SK-N-SH treated with all-trans-retinoic acid at 6 μM for 48 hours (cell line): ENCODE measurements around the gene IKZF2.

Source experiments
- ARNTL ChIP-seq: fragments of 450-650 bp; formaldehyde crosslinking; IDR thresholded peaks from 2 replicates; pipeline ENCODE4 v1.5.0; 2020; ENCODE audit warnings: low read depth, mild to moderate bottlenecking, moderate library complexity, borderline replicate concordance
- CREB5 ChIP-seq: fragments of 250-450 bp; sonication (Bioruptor Pico); IDR thresholded peaks from 2 replicates; pipeline ENCODE4 v1.5.1; 2020; ENCODE audit warnings: low read depth, mild to moderate bottlenecking, moderate library complexity
- GLIS3 ChIP-seq: fragments of 250-450 bp; sonication (Bioruptor Pico); IDR thresholded peaks from 2 replicates; pipeline ENCODE4 v1.5.0; 2020; ENCODE audit warnings: mild to moderate bottlenecking, moderate library complexity
- PATZ1 ChIP-seq: fragments of 250-450 bp; sonication (Bioruptor Pico); IDR thresholded peaks from 2 replicates; pipeline ENCODE4 v1.8.0; 2020; ENCODE audit warnings: mild to moderate bottlenecking, moderate library complexity, borderline replicate concordance
- PPARA ChIP-seq: fragments of 250-450 bp; sonication (Bioruptor Pico); IDR thresholded peaks from 2 replicates; pipeline ENCODE4 v1.5.0; 2020; ENCODE audit warnings: mild to moderate bottlenecking, borderline replicate concordance
- RARB ChIP-seq: fragments of 250-450 bp; sonication (Bioruptor Pico); IDR thresholded peaks from 2 replicates; pipeline ENCODE4 v1.8.0; 2021; ENCODE audit warnings: mild to moderate bottlenecking, moderate library complexity
- SNAI2 ChIP-seq: fragments of 250-450 bp; sonication (Bioruptor Pico); IDR thresholded peaks from 2 replicates; pipeline ENCODE4 v1.5.0; 2020; ENCODE audit warnings: mild to moderate bottlenecking, moderate library complexity
- TSHZ2 ChIP-seq: fragments of 250-450 bp; sonication (Bioruptor Pico); IDR thresholded peaks from 2 replicates; pipeline ENCODE4 v1.5.0; 2020; ENCODE audit warnings: mild to moderate bottlenecking, moderate library complexity
- ZFP3 ChIP-seq: fragments of 250-450 bp; sonication (Bioruptor Pico); IDR thresholded peaks from 2 replicates; pipeline ENCODE4 v1.5.0; 2020; ENCODE audit warnings: mild to moderate bottlenecking, moderate library complexity
- ZFP30 ChIP-seq: fragments of 450-650 bp; formaldehyde crosslinking; IDR thresholded peaks from 2 replicates; pipeline ENCODE4 v1.5.0; 2022; ENCODE audit warnings: mild to moderate bottlenecking, moderate library complexity

DNA sequence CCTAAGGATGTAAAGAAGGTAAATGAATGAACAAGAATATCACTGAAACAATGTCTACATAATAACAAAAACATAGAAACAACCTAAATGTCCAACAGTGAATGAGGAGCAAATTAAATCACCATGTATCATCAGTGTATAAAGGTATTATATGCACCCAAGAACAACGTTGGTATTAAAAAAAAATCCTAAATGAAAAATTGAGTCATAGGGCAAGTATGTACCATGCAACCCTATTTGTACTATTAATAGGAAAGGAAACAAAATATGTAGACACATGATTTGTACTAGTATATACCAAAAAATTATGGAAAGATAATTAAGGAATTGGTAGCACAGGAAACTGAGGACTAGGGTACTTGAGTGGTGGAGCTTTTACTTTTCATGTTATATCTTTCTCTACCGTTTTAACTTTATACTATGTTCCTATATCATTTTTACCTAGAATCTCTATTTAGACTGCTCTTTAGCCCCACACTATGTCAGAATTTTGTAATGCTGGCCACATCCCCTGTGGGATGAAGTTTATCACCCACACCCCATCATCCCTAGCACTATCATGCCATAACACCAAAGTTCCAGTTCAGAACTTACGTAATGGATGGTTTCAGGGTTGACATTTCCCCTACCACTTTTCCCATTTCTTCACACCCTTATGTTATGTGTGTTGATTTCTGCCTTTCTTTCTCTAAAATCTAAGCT lies 25.6 kb downstream of the IKZF2 start:
- no peak for TF ChIP-seq PATZ1 (CRISPR knock-in tag)
- no peak for TF ChIP-seq CREB5 (CRISPR knock-in tag)
- no peak for TF ChIP-seq RARB
- no peak for TF ChIP-seq ZFP3 (CRISPR knock-in tag)
- no peak for TF ChIP-seq PPARA (CRISPR knock-in tag)
- TF ChIP-seq ZFP30 (CRISPR knock-in tag) = no peak
- no peak for TF ChIP-seq ARNTL (CRISPR knock-in tag)
- no peak for TF ChIP-seq GLIS3 (CRISPR knock-in tag)
- no peak for TF ChIP-seq TSHZ2
- TF ChIP-seq SNAI2 (CRISPR knock-in tag) = no peak
